NCI-H526 (cell line): ENCODE data around the gene ARHGEF6.

ENCODE experiments used
- DNase-seq, 2 experiments: peaks; one replicate each; lab custom pipeline; 2025; lab: John Stamatoyannopoulos, UW

ARHGEF6 gene

DNA sequence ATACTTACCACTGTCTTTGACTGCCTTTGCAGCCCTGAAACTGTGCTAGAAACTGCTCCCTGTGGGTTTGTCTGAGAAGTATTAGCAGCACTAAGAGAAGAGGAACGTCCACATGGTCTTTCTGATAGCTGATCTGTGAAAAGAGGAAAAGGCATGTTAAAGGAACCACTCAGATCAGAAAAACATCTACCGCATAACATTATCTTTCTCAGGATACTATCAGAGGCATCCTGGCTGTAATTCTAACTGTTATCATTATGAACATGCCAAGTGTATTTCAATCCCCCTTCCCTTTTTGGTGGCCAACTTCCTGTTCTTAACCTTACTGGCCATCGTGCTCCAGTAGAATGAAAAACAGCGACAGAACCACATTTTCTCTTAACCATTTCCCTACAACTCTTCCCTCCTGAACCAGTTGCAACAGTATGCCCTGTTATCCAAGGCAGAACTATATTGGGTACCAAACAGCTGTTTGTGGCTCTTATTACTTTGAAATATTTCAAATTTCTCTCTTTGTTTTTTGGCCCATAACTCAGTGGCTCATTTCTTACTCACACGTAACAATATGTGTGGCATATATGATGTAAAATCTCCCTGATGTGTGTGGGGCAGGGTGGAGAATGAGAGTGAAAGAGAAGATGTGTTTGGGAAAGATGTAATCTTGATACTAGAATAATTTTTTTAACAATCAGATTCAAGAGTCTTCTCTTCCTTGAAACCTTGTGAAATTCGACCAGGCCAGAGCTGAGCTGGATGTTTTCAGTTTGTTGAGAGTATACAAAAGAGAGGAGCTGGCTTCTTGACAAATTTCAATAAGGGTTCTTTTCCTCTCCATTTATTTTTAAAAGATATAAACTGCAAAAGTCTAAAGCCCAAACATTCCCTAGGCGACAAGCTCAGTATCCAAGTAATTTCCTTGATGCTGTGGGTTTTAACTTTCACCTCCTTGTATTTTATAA, 35.2 kb downstream of the ARHGEF6 start:
- DNase-seq, result no peak

DNA sequence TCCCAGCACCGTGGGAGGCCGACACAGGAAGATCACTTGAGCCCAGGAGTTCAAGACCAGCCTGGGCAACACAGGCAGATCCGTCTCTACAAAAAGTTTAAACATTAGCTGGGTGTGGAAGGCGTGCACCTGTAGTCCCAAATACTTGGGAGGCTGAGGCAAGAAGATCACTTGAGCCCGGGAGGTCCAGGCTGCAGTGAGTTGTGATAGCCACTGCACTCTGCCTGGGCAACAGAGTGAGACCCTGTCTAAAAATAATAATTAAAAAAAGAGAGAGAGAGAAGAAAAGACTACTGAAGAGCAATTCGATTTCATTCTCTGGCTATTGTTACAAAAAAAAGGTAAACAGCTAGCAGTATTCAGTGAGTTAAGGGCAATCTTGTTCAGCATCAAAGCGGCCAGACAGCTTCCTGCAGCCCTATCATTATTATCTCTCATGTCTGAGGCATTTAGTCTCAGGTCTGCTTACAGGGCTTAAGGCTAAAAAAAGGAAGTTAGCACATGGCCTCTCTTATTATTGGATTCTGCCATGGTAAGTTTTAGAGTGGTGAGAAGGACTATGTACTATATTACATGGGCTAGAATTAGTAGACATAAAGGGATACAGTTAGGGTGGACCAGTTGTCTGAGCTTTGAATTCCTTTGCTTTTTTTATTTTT, 37.9 kb downstream of the ARHGEF6 start:
- no peak for DNase-seq

DNA sequence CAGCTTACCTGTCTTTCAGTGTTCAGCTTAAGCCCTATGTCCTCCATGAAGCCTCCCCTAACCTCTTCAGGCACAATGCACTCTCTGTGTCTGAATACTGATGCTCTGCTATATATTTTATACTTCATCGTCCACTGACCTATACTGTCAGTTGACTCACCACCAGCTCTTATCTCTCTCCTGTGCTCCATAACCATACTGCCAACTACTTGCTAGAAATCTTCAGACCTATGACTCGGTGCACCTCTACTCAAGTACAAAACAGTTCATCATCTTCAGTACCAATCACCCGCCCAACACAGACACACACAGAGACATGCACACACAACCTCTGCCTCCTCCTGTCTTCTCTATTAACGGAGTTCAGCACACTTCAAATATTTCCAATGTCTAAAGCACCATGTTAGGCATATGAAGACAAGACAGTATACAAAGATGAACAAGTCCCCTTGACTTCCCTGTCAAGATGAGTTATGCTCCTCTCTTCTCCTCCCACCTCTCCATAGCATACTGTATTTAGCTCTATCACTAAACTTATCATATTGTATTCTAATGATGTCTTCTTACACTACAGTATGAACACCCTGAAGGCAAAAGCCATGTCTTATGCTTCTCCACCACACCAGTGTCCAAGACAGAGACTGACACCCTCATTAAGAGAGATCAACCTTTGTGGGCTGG, 42.5 kb downstream of the ARHGEF6 start:
- DNase-seq, result no peak

DNA sequence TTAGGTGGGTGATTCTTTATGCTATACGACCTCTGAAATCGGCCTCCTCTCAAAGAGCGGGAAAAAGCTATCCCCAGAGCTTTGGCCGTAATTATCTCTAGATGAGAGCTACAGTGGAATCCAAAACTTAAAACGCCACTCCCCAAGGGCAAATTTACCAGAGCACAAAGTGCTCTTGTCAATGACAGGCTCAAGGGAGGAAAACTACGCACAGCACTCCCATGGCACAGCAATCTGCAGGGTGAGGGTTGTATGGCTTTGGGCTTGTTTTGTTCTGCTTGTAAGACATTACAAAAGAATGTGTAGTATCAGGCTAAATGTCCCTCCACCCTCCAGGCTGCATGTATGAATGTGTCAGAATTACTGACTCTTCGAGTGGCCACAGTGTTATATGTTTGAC, 44.0 kb downstream of the ARHGEF6 start:
- no peak for DNase-seq

DNA sequence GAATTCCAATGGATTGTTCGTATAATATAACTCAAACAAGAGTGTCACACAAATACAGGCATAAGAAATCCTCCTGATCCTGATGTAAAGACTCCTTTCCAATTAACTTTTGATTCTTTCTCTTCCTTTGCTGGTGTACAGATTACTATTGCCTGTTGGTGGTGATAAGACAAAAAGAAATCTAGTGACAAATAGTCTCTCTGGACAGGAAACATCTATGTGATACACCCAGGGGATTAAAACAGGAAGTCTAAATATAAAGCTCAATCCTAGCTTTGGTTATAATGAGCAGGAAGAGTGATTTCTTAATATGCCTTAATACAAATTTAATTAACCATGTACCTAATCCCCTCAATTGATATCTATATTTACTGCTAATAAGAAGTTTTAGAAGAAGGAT, 45.1 kb downstream of the ARHGEF6 start:
- no peak for DNase-seq

DNA sequence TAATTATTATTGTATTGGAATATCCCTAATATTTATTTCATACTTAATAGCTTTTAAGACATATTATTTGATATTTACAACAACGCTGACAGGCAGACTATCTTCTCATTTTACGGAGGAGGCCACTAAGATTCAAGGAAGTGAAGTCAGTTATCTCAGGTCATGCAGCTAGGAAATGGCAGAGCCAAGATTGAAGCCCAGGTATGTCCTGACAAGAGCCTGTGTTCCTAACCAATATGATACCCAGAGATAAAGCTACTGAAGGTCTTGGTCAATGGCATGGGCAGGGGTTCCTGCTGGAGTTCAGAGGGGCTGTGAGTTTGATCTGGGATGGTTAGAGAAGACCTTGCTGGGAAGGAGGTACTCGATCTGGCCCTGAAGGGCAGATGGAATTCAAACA, 47.1 kb downstream of the ARHGEF6 start:
- no peak for DNase-seq

DNA sequence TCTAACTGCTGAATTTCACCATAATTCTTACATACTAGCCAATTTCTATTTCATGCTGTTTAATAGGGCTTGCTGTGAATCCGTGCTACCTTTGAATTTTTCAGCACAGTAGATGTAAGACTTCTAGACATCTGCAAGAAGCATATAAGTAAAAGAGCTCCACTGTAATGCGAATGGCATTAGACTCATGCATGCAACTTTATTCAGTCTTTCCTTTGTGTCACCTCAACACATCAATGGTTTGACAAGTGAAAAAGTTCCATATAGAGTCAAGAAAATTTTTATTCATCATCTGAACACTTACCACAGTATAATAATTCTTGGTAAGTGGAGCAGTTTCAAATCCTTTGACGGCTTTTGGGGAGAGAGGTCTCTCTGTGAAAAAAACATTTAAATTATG, 48.9 kb downstream of the ARHGEF6 start:
- no peak for DNase-seq

DNA sequence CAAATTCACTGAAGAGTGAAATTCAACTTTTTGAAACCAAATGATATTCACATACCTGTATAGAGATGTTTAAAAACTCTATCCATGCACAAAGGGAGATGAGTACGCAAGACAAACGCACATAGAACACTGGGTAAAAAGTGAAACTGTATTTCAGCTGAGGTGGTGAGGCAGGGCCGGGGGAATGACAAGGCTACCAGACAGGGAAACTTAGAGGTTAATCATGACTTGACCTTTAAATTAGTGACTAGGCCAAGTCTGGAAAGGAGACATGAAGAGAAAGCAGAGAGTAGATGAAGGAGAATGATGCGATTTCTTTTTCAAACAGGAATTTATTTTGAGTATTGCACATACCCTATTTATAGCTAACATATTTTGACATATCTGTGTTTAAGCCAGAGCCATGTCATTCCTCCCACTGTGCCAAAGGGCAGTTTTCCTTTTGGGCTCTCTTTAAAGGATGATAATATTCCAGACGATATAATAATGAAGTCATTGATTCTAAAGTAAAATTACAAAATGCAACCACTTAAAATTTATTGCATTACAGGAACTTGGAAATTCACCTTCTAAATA, 49.4 kb downstream of the ARHGEF6 start:
- DNase-seq, result no peak

DNA sequence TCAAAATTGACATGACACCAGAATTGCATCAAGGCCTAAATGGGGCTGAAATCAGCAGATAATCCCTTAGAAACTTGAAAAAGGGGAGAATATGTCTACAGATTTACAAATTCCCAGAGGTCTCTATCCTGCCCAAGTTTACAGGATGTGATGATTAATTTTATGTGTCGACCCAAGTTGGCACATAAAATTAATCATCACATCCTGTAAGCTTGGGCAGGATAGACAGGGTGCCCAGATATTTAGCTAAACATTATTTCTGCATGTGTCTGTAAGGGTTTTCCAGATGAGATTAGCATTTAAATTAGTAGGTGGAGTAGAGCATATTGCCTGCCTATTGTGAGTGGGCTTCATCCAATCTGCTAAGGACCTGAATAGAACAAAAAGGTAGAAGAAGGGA, 52.3 kb downstream of the ARHGEF6 start:
- no peak for DNase-seq

DNA sequence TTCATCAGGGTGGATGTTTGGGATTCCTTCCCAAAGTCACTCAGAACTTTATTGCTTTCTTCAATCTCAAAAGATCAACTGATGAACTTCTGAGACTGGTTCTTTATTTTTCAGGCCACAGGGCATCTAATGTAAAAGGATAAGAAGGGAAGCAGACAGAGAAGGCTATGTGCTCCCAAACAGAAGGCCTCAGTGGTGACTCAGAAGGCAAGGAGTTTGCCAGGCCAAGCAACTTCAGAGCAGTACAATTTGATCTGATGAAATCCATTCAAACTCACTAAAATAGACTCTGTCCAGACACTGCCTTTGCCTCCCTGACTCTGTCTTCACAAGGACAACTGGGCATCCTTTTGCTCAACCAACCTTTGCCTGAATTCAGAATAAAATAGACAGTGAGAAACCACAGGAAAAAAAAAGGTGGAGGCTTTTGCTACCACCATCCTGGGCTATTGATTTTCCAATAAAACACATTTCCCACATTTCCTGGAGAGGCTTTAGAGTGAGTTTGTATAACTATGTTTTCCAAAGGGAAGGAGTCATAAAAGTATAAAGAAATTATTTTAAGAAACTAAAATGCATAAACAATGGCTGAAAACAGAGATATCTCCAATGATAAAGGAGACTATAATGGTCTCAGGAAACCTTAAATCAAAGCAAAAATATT, 55.2 kb downstream of the ARHGEF6 start:
- no peak for DNase-seq

DNA sequence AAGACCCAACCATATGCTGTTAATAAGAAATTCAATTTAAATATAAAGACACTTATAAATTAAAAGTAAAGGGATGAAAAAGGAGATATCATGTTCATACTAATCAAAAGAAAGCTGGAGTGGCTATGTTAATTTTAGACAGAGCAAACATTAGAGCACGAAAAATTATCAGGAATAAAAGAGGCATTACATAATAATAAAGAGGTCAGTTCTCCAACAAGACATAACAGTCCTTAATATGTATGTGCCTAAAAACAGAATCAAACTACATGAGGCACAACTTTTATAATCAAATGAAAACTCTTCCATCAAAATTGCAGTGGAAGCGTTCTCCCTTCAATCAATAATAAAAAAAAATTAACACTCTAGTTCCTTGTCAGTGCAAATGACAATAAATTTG, 62.6 kb downstream of the ARHGEF6 start:
- no peak for DNase-seq

DNA sequence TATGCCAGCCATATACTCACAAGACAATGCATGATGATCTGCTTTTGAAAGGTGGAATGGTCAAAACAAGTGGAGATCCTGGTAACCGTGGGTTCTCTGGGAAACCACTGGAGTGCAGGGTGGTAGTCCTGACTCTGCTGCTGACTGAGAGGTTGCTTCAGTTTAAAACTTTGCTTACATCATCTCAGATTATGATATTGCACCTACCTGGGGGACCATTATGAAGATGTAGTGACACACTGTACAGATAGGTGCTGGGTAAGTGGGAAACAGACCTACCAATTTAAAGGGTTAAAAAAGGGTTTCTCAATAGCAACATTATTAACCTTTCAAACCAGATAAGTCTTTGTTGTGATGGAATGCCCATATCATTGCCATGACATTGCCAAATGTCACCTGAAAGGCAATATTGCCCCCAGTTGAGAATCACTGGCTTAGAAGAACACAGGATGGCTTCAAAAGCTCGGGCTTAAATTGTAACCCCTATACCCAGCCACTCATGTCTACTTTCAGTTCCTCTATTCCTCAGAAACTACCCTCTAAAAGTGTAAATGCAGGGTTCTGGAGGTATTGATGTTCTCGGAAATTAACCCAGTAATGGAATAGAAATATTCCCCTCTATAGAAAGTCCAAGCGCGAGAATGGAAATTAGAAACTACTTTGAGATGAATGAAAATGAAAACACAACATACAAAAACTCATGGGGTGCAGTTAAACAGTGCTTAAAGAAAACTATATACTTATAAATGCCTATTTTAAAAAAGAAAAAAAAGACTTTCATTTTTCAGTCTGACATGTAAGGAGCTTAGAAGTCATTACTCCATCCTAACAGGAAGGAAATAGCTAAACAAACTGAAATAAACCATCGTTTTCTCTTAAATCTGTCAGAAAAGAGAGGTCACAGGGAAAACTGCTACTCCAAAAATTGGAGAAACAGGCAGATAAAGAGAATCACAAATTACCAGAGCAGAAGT, 65.8 kb downstream of the ARHGEF6 start:
- DNase-seq, result no peak

DNA sequence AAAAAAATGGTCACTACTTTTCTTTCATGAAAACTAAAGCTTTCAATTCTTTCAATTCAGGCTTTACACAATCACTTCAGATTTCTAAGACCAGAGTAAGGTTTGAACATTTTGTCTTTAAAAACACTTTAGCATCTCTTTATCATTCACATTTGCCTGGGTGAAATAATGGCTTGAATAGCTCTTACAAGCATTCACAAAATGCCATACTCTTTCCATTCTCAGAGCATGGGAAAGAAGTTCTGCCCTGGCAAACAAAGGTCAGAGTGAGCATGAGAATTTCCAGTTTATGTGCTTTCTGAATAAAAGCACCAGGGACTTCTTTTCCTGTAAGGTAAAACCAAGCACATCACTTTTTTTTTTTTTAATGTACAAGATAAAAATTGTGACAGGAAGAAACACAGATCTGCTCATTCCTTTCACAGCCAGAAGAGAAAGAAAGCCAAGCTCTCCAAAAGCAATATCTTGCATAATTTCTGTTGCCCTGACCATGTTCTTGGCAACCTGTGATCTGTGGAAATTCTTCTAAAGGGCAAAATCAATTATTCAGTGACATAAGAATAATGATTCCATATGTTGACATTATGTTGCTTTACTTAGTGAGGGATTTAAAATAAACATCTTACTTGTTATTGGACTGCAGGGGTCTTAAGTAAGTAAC, 68.0 kb downstream of the ARHGEF6 start:
- no peak for DNase-seq

DNA sequence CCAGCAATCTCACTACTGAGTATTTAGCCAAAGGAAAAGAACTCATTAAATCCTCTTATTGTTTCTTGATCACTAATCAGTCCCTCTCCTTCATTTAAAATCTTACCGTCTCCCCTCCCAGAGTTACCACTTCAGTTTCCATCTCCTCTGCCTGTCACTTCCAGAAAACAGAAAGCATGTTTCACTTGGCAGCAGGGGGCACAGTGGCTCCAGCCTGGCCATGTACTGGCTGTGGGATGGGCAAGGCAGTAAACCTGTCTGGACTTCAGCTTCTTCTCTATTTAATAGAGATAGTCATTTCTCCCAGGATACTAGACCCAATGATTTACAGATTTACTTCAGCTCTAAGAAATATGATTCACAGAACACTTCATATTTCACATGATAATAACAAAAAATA, 69.6 kb downstream of the ARHGEF6 start:
- DNase-seq, result peak; percentile 5 to 16

DNA sequence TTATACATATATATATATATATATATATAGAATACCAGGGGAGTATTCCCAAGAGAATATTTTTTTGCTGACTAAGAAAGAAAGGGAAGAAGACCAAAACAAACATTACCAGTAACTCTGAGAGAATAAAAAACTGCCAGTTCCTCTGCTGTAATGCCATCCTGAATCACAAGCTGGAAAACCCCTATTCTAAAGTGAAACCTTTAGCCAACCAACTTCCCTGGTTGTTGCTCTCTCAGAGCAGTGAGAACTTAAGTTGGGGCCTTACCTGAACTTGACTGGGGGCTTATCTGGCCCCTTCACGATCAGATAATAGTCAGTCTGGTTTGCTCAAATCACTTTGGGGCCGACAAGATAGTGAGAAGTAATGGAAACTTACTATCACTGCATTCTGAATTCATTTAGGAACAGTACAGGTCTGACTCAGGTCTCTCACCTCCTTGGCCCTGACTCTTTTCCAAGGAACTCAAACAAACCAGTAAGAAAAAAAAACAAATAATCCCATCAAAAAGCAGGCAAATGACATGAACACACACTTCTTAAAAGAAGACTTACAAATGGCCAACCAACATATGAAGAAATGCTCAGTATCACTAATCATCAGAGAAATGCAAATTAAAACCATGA, 70.3 kb downstream of the ARHGEF6 start:
- DNase-seq, result no peak

DNA sequence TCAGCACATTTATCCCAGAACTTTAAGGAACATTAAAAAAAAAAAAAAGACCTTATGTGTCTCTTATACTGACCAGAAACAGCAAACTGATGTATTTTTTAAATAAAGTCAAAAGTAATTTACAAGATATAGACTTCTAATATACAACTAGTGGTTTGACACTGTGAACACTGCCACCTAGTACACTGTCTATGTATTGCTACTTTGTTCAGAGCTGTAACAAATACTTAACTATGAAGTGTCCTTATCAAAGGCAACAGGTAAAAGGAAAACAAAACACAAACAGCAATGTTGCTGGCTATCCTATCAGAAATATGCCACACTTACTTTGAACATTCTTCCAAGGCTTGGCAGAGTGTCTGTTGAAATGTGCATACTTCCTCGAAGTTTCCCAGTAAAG, 72.4 kb downstream of the ARHGEF6 start:
- peak in 1 of 2 experiments; percentile 14 for DNase-seq

DNA sequence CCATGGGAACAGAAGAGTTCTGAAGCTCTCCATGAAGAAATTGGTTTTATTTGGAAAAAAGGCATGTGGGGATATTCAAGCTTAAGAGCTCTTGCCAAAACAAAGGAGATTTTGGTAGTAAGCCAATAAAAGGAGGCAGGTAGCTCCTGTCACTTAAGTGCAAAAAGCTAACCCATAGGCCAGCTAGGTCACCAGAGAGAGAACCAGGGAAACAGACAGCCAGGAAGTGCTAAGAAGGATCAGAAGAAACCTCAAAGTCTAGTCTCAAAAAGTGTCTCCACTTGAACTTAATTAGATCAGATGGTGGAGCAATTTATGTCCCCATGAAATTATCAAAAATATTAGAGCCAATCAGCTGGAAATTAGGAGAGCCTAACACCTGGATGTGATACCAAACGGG, 83.6 kb downstream of the ARHGEF6 start:
- no peak for DNase-seq

DNA sequence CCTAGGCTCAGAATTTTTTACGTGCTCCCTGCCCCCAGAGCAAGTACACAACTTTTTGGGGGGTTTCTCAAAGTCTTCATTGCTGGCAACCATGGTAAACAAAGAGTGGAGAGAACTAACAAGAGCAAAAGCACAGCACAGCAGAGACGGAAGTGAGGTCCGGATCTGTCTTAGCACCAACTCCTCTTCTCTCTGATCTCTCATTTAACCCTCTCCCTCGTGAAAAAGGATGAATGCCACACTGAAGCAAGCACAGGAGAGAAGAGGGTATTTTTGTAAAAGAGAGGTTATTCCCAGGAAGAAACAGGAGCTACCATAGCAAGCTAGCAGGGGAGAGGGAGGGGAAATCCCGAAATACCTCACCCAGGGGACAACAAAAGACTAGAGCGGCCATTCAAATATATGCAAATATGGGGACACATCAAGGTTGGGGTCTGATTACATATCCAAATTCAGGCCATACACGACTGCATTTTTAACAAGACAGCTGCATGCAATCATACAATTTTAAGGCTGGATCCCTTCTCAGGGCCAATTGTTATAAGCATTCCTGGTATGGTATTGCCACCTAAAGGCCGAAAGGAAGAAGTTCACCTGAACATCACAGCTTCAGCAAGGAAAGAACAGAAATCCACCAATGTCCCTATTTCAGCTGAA, 86.2 kb downstream of the ARHGEF6 start:
- DNase-seq, result peak; percentile 91 to 93

DNA sequence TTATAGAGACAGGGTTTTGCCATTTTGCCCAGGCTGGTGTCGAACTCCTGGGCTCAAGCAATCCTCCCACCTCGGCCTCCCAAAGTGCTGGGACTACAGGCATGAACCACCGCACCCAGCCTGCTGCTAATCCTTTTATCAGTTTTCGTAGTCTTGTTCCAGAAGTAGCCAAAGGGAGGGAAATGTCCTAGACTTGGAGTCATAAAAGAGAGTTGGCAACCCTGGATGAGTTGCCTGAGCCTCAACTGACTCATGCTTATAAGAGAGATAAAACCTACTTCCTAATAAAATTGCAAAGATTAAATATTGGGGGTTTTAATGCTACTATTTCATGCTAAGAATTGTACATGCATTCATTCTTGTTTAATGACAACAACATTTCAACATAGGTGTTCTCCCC, 88.5 kb downstream of the ARHGEF6 start:
- no peak for DNase-seq
